PC-3 (cell line): ENCODE data around the gene UBAC1.

Experiments
- CTCF ChIP-seq: fragments of 300-600 bp; sonication (generic); conservative IDR thresholded peaks from 2 replicates; pipeline ENCODE4 v1.5.1; 2017; ENCODE audit warnings: antibody characterized with exemption, low read depth, mild to moderate bottlenecking, low read length
- EZH2phosphoT487 ChIP-seq: fragments of 300-600 bp; sonication (generic); IDR thresholded peaks from 2 replicates; pipeline ENCODE4 v1.6.1; 2018; ENCODE audit warnings: mild to moderate bottlenecking, antibody characterized with exemption, low read length, borderline replicate concordance

- TF ChIP-seq EZH2phosphoT487 (no peak), CTCF (no peak)
Observed at GRCh38 chr9:135961811-135962695, 880 bp upstream of the UBAC1 start.
